ENCODE results near the gene CUL3. TPM values are rescaled to one million over a fixed set of nuclear protein-coding genes. Genes with fewer than 3 reads are reported as not detected.

CUL3 gene
- total RNA-seq, 2 experiments from 2014 or later: 50.6 to 155 TPM

DNA sequence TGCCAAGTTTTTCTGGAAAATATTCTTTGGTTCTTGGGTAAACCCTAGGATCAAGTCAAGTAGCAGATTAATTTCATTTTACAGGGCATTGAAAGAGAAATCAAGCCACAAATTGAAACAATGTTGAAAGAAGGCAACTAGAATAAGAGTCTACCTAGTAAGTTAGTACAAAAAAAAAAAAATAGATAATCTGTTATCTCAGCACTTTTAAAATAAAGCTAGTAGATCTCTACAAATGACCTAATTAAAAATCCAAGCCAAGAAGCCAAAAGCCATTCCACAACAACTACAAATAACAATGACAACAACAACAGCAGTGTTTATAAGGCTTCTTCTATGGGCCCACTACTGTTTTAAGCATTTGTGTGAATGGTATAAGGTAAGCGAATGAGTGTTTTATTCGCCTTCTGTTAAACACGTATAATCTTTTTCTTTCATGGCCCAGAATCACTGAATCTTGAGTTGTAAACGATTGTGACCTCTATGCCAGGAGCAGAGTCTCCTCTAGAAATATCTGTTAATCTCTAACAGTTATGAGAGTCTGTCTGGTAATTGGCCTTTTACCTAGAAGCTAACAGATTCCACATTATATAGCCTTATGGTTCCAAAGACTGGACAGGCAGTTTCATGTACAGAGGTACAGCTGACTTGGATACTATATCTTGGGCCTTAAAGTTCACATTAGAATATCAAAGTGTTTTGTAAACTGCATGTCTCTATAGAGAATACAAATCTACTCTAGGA is 28.6 kb upstream of the CUL3 start:
- ChIA-PET POLR2A (interaction anchor here (0.7 to 1.4 kb wide), 2 partner anchors 17 to 245 kb away, joined by 3 read pairs; no protein-coding TSS in a partner anchor), CTCF (ENCODE audit: unreplicated experiment) (interaction anchor here (0.7 kb wide), 1 partner anchor 33 kb away, joined by 4 read pairs; no protein-coding TSS in a partner anchor)
- Histone ChIP-seq H3K4me3 (ENCODE audit: low read depth, low read length, poor library complexity, severe bottlenecking) (no peak overlapping the region), H4K20me1 (ENCODE audit: insufficient read depth, low read length) (no peaks in the 10 kb centered on the region), H3K36me3 (ENCODE audit: insufficient read depth, low read length) (no peaks in the 10 kb centered on the region), H3K9me3 (ENCODE audit: low read length) (no peaks in the 10 kb centered on the region), H3K9me2 (ENCODE audit: insufficient read depth, low read length) (no peaks in the 10 kb centered on the region), H3K4me2 (ENCODE audit: low read length) (no peak overlapping the region), H3K79me2 (ENCODE audit: insufficient read depth, low read depth, low read length) (no peaks in the 10 kb centered on the region), H3K4me1 (ENCODE audit: insufficient read depth, low read length, poor library complexity, severe bottlenecking) (peaks cover 10% of the 10 kb centered on the region), H2AFZ (ENCODE audit: low read length) (no peak overlapping the region), H3K27ac (ENCODE audit: low read depth, low read length, poor library complexity, severe bottlenecking) (no peak overlapping the region)
- DNase-seq (ENCODE audit: low spot score): no peak
- intact Hi-C loops (cut with micrococcal nuclease; ENCODE audit: unreplicated experiment): loop anchor here (2.0 kb wide), 2 partner anchors 33 to 389 kb away; no protein-coding TSS in a partner anchor
- TF ChIP-seq, protein P1, sequence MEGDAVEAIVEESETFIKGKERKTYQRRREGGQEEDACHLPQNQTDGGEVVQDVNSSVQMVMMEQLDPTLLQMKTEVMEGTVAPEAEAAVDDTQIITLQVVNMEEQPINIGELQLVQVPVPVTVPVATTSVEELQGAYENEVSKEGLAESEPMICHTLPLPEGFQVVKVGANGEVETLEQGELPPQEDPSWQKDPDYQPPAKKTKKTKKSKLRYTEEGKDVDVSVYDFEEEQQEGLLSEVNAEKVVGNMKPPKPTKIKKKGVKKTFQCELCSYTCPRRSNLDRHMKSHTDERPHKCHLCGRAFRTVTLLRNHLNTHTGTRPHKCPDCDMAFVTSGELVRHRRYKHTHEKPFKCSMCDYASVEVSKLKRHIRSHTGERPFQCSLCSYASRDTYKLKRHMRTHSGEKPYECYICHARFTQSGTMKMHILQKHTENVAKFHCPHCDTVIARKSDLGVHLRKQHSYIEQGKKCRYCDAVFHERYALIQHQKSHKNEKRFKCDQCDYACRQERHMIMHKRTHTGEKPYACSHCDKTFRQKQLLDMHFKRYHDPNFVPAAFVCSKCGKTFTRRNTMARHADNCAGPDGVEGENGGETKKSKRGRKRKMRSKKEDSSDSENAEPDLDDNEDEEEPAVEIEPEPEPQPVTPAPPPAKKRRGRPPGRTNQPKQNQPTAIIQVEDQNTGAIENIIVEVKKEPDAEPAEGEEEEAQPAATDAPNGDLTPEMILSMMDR (conservative IDR thresholded peaks at IDR 0.05; ENCODE audit: low read length): no peak
- TF ChIP-seq EZH2phosphoT487 (IDR thresholded peaks at IDR 0.05; ENCODE audit: borderline replicate concordance, low read depth, low read length): no peak
- BruUV-seq (replicated peaks): no TSS peak

DNA sequence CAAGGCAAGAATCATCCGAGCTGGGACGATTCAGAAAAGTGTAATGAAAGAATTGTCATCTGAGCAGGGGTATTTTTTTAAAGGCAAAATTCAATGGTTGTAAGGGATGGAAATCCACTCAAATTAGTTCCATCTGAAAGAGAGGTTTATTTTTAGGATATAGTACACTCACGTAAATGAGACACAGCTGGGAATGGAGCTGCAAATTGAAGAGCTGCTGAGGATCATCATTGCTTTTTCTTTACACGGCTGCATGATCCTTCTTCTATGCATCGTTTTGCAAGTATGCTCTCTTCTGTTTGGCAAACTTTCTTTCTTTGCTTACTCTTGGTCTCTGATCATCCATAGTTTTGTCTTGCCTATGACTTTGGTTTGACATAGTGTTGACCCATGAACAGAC is 27.4 kb upstream of the CUL3 start:
- Histone ChIP-seq H2AFZ (ENCODE audit: low read length) (peak overlapping the region; percentile 76; the same call in 1 of the 2 replicates), H3K4me2 (ENCODE audit: low read length) (peak overlapping the region; percentile 28; the same call in 1 of the 2 replicates), H3K9me2 (ENCODE audit: insufficient read depth, low read length) (no peaks in the 10 kb centered on the region), H3K36me3 (ENCODE audit: insufficient read depth, low read length) (no peaks in the 10 kb centered on the region), H3K27ac (ENCODE audit: low read depth, low read length, poor library complexity, severe bottlenecking) (no peak overlapping the region), H3K79me2 (ENCODE audit: insufficient read depth, low read depth, low read length) (no peaks in the 10 kb centered on the region), H3K4me3 (ENCODE audit: low read depth, low read length, poor library complexity, severe bottlenecking) (no peak overlapping the region), H4K20me1 (ENCODE audit: insufficient read depth, low read length) (no peaks in the 10 kb centered on the region), H3K9me3 (ENCODE audit: low read length) (no peaks in the 10 kb centered on the region), H3K4me1 (ENCODE audit: insufficient read depth, low read length, poor library complexity, severe bottlenecking) (peaks cover 10% of the 10 kb centered on the region)
- no peak for TF ChIP-seq EZH2phosphoT487 (IDR thresholded peaks at IDR 0.05; ENCODE audit: borderline replicate concordance, low read depth, low read length)
- TF ChIP-seq, protein P1 (conservative IDR thresholded peaks at IDR 0.05; ENCODE audit: low read length): no peak
- ChIA-PET CTCF (ENCODE audit: unreplicated experiment) (interaction anchor here (0.6 to 0.7 kb wide), 2 partner anchors 34 to 389 kb away, joined by 3 to 4 read pairs; no protein-coding TSS in a partner anchor), POLR2A (interaction anchor here (0.5 to 0.8 kb wide), 3 partner anchors 34 to 164 kb away, joined by 3 read pairs; no protein-coding TSS in a partner anchor)
- no peak for DNase-seq (ENCODE audit: low spot score)
- intact Hi-C loops (cut with micrococcal nuclease; ENCODE audit: unreplicated experiment): loop anchor here (1.0 to 2.0 kb wide), 4 partner anchors 34 to 390 kb away; no protein-coding TSS in a partner anchor
- BruUV-seq (replicated peaks): no TSS peak
